RWPE1 (cell line): ENCODE data around the gene APOB.

Experiments
- CTCF ChIA-PET: fragments of 350-600 bp; sonication (Branson Sonifier 250); formaldehyde crosslinking; extraction: SDS; loops from one replicate; lab custom pipeline; 2021; lab: Yijun Ruan, JAX
- POLR2A ChIA-PET: fragments of 400-600 bp; formaldehyde crosslinking; extraction: SDS; loops from one replicate; lab custom pipeline; 2020; ENCODE audit warnings: antibody characterized with exemption; ENCODE audit not compliant: low non-redundant PET; lab: Yijun Ruan, JAX
- DNase-seq: peaks from one replicate; pipeline ENCODE4 v3.0.0; 2012; ENCODE audit warnings: low spot score
- H3K27ac ChIP-seq: fragments of 450-650 bp; 2 replicates; pipeline ENCODE4 v1.5.1; 2017
- CTCF ChIP-seq: fragments of 450-650 bp; conservative IDR thresholded peaks from 2 replicates; pipeline ENCODE4 v1.5.1; 2017; ENCODE audit warnings: low read depth, mild to moderate bottlenecking

Gene APOB

GRCh38 chr2:21012557-21012937, 31.3 kb downstream of the APOB start:
- DNase-seq = no peak
- no peak overlapping the region for H3K27ac ChIP-seq
- CTCF ChIA-PET = no interaction called here
- POLR2A ChIA-PET = no interaction called here
- TF ChIP-seq CTCF = no peak

GRCh38 chr2:21011876-21012556, 31.9 kb downstream of the APOB start:
- TF ChIP-seq CTCF = no peak
- H3K27ac ChIP-seq = no peak overlapping the region
- no peak for DNase-seq
- CTCF ChIA-PET = no interaction called here
- POLR2A ChIA-PET = no interaction called here

- TF ChIP-seq CTCF = no peak
- POLR2A ChIA-PET = no interaction called here
Measured at GRCh38 chr2:21011453-21011852, 32.4 kb downstream of the APOB start.

GRCh38 chr2:21010813-21011439, 32.9 kb downstream of the APOB start:
- ChIA-PET CTCF (no interaction called here), POLR2A (no interaction called here)
- TF ChIP-seq CTCF = no peak
- no peak for DNase-seq
- H3K27ac ChIP-seq = no peak overlapping the region

More at GRCh38 chr2:21011453-21011852, 32.4 kb downstream of the APOB start:
- no peak overlapping the region for H3K27ac ChIP-seq
- DNase-seq = no peak
- CTCF ChIA-PET = no interaction called here

GRCh38 chr2:21009662-21010225, 34.1 kb downstream of the APOB start:
- no peak overlapping the region for H3K27ac ChIP-seq
- CTCF ChIA-PET = interaction anchor here (0.5 to 0.8 kb wide), 2 partner anchors 17 to 21 kb away, joined by 3 to 4 read pairs; no protein-coding TSS in a partner anchor
- POLR2A ChIA-PET = no interaction called here
- DNase-seq = no peak
- TF ChIP-seq CTCF = no peak

GRCh38 chr2:21008790-21009661, 34.8 kb downstream of the APOB start:
- CTCF ChIA-PET = interaction anchor here (0.8 kb wide), 1 partner anchor 18 kb away, joined by 3 read pairs; no protein-coding TSS in a partner anchor
- POLR2A ChIA-PET = no interaction called here

More at GRCh38 chr2:21008790-21009661, 34.8 kb downstream of the APOB start:
- no peak overlapping the region for H3K27ac ChIP-seq
- no peak for TF ChIP-seq CTCF
- no peak for DNase-seq
